AG09319 (cell line): Measurements from ENCODE around the gene DBX1.
"Not testable (repeated sequence)": the region's sequence is repeated elsewhere in the genome, so short reads cannot be mapped to it uniquely, and the experiment has no call there.

Experiments
- DNase-seq: peaks from one replicate; pipeline ENCODE4 v3.0.0-alpha.2; 2010; ENCODE audit warnings: low read depth; ENCODE audit errors: extremely low read depth
- CTCF ChIP-seq: IDR thresholded peaks from 2 replicates; pipeline ENCODE4 v1.5.1; 2011; ENCODE audit warnings: low read depth, mild to moderate bottlenecking, inconsistent platforms, low read length, moderate library complexity

DBX1 gene

GRCh38 chr11:20154381-20154780 is 5.9 kb downstream of the DBX1 start:
- no peak for DNase-seq
- no peak for TF ChIP-seq CTCF

- no peak for DNase-seq
- no peak for TF ChIP-seq CTCF
These were observed 21.6 kb downstream of the DBX1 start for GRCh38 chr11:20138707-20139106.

- no peak for DNase-seq
These were observed 22.6 kb downstream of the DBX1 start for GRCh38 chr11:20137637-20138036.

GRCh38 chr11:20134991-20135736 is 25.1 kb downstream of the DBX1 start:
- no peak for DNase-seq
- TF ChIP-seq CTCF: no peak

More at GRCh38 chr11:20137637-20138036, 22.6 kb downstream of the DBX1 start:
- TF ChIP-seq CTCF: no peak

DNA sequence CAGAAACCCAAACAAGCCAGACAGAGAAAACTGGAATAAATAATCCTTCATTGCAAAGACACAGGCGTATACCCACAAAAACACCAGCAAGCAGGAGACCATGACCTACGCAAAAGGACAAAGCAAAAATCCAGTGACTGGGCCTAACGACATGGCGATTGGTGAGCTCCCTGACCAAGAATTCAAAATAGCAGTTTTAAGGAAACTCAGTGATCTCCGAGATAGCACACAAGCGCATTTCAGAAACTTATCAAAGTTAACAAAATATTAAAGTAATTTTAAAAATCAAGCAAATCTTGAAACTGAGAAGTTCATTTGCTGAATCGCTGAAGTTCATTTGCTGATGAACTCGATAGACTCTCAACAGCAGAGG is 27.6 kb downstream of the DBX1 start:
- no peak for DNase-seq
- no peak for TF ChIP-seq CTCF

DNA sequence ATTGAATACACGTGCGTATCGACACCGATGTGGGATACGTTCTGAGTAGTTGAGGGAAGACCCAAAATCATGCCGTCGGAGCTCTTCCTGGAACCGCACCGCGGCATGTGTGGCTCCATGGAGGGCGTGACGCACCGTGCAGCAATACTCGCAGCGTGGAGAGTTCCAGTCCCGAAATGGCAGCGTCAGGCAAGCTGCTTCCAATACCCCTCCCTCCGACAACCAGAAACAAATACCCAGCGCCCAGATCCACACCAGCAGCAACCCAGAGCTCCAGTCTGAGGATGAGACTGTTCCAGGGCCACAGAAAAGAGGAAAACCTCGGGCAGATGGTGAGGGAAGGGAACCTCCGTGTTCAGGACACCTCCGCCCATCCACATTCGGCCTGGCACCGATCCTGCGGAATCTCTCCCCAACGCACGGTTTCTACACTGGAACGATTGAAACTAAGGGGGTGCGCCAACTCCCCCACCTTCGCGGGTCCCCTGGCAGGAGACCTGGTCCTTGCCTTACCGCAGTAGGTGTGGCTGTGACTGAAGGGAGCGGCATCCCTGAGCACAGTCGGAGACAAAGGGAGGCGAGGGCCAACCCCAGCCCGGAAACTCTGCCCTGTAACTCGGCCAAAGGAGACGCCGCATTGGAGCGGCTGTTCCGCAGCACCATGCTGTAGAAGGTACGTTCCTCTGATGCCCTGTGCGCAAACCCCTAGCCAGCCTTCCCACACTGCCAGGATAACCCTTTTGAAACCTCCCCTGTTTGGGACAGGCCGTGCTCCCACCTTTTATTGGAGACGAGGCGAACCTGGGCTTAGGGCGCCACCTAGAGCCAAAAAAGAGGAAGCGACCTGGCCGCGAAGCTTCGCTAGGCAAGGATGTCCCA is 28.2 kb downstream of the DBX1 start:
- DNase-seq: peak; percentile 30
- peak; percentile 96 for TF ChIP-seq CTCF

DNA sequence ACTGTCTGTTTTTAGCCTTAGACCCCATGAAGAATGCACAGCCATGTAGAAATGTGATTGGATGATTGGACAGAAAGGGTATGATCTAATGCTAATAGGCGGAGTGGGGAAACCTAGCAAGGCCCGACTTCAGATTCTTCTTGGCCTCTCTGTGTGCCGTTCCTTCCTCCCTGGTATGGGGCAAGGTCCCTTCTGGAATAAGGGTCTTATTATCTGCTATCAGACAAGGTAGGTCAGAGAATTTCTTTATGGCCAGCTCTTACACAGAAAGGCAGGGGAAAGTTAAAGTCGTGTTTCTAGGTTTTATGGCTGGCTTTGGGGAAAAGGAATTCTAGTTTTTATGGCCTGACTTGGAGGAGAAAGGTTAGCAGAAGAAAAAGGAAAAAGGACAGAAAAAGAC is 30.6 kb downstream of the DBX1 start:
- TF ChIP-seq CTCF: no peak
- DNase-seq: no peak

DNA sequence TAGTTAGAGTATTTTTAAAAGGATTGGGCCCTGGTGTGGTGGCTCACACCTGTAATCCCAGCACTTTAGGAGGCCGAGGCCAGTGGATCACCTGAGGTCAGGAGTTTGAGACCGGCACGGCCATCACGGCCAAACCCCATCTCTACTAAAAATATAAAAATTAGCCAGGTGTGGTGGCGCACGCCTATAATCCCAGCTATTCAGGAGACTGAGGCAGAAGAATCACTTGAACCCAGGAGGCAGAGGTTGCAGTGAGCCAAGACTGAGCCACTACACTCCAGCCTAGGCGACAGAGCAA is 31.8 kb downstream of the DBX1 start:
- DNase-seq: not testable (repeated sequence)
